ENCODE results near the gene SPATA22. TPM values are rescaled to one million over a fixed set of nuclear protein-coding genes. Genes with fewer than 3 reads are reported as not detected.

SPATA22 gene, protein sequence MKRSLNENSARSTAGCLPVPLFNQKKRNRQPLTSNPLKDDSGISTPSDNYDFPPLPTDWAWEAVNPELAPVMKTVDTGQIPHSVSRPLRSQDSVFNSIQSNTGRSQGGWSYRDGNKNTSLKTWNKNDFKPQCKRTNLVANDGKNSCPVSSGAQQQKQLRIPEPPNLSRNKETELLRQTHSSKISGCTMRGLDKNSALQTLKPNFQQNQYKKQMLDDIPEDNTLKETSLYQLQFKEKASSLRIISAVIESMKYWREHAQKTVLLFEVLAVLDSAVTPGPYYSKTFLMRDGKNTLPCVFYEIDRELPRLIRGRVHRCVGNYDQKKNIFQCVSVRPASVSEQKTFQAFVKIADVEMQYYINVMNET
- not detected in 2 replicates for polyA plus RNA-seq

DNA sequence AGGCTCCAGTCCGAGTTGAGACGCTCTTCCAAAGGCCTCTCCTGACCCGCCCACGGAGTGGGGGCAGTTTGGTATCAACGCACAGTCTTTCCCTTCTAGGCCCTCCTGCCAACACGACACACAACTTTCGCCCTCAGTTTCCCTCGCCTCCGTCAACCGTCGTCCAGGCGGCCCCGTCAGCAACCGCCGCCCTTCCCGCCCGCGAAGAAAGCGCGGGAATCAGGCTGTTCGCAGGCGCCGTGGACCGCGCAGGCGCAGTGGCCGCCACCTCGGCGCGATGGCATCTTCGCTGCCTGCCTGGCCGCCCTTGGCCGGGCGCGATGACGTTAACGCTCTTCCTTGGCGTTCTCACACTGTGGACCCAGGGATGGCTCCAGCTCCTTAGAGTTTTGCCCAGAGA lies at the start of gene SPATA22:
TSS of gene SPATA22 (minus strand) at position 221 of the 400 bp plus-strand sequence. CDS start 2,494 bp downstream, outside the sequence.

DNA sequence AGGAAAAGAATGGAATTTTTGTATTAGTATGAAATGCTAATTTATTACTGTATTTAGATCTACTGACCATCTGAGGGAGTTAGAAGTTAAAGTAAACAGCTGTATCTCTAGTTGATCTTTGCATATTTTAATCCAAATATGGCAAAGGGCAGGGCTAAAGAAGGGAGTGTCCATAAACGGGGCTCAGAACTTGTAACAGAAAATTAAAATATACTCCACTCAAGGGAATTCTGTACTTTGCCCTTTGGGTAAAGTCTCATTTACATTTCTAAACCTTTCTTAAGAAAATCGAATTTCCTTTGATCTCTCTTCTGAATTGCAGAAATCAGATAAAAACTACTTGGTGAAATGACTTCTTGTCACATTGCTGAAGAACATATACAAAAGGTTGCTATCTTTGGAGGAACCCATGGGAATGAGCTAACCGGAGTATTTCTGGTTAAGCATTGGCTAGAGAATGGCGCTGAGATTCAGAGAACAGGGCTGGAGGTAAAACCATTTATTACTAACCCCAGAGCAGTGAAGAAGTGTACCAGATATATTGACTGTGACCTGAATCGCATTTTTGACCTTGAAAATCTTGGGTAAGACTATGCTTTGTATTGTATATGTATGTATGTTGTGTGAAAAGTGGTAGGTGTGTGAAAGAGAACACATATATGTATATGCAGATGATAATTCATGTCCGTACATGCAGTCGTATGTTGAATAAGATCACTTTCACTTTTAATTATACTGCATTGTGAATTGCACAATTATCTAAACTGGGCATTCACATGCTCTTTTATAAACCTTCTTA lies 4.4 kb upstream of the SPATA22 start, which contains the start of gene ASPA:
TSS of gene ASPA (plus strand) at position 186 of the 799 bp plus-strand sequence. CDS start at position 349, 163 bp downstream.

DNA sequence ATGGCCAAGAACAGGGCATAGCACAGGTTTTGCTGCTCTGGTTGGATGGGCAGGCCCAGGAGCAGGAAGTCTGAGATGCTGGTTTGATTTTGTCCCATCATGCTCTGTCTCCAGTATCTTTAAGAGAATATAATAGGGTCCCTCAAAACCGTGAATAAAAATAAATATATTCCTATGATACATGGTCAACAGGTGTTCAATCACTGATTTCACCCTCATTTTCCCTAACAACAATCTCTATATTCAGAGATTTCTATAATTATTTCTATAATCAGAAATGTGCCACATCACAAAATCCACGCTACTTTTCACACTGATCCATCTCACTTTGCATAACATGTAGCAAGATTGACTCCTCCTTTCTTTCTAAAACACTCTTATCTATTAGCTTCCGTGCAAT lies 37.9 kb downstream of the SPATA22 start, which contains the start of gene OR1E2:
TSS of gene OR1E2 (minus strand) at position 101 of the 400 bp plus-strand sequence. CDS start at position 101, 0 bp downstream.

DNA sequence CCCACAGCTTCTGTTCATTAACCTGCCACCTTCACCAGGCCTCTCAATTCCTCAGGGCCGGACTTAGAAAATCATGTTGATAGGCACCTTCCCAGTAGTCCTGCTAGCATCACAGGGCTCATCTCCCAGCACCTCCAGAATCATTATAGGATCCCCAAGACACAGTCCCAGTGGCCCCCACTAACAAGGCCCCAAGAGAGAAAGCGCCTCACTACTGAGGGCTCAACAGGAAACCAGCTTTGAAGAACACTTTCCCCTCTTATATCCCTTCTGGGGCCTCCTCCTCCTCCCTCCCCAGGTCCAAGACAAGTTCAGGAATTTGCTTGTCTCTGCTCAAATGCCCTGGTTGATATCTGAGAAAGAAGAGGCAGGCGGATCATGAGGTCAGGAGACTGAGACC lies 60.5 kb downstream of the SPATA22 start, which contains the start of gene OR3A3:
TSS of gene OR3A3 (plus strand) at position 301 of the 400 bp plus-strand sequence.

DNA sequence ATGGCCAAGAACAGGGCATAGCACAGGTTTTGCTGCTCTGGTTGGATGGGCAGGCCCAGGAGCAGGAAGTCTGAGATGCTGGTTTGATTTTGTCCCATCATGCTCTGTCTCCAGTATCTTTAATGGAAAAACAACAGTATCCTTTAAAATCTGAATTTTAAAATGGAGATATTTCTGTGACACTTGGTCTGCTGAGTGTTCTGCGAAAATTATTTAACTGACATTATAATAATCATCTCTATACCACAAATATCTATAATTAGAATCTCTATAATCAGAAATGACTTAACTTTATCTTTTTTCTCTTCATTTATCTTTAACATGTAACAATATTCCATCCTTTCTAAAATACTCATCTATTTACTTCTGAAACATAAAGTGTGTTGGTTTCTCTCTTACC lies 73.3 kb downstream of the SPATA22 start, which contains the start of gene OR1E1:
TSS of gene OR1E1 (minus strand) at position 101 of the 400 bp plus-strand sequence. CDS start at position 101, 0 bp downstream.

Other genes with a start within 250 kb of the SPATA22 start
- gene OR3A1, start 173.5 kb downstream of the SPATA22 start, polyA plus RNA-seq, result not detected in 2 replicates
- 1.8 and 3.4 TPM in 2 replicates for gene OR3A2, start 85.5 kb downstream of the SPATA22 start, polyA plus RNA-seq
- gene OR1E1, start 73.4 kb downstream of the SPATA22 start, polyA plus RNA-seq, result not detected in 2 replicates
- gene OR3A3, start 60.4 kb downstream of the SPATA22 start, polyA plus RNA-seq, result not detected in 2 replicates
- not detected in 2 replicates for gene OR1E2, start 38.0 kb downstream of the SPATA22 start, polyA plus RNA-seq
- gene ASPA, start 4.2 kb upstream of the SPATA22 start, polyA plus RNA-seq, result 4.4 and 9.6 TPM in 2 replicates
- gene TRPV3, start 86.0 kb upstream of the SPATA22 start, polyA plus RNA-seq, result 0.07 and 0.59 TPM in 2 replicates
- gene TRPV1, start 137.6 kb upstream of the SPATA22 start, polyA plus RNA-seq, result 0.39 and 0.71 TPM in 2 replicates
- 0.98 and 1.1 TPM in 2 replicates for gene SHPK, start 164.4 kb upstream of the SPATA22 start, polyA plus RNA-seq
- 3.0 TPM in 1 of 2 replicates, not detected in the other for gene CTNS, start 164.9 kb upstream of the SPATA22 start, polyA plus RNA-seq
- 1.3 and 6.0 TPM in 2 replicates for gene TAX1BP3, start 196.8 kb upstream of the SPATA22 start, polyA plus RNA-seq
- 34.0 and 53.0 TPM in 2 replicates for gene EMC6, start 197.0 kb upstream of the SPATA22 start, polyA plus RNA-seq
- gene P2RX5, start 224.3 kb upstream of the SPATA22 start, polyA plus RNA-seq, result 36.8 and 43.3 TPM in 2 replicates